Activated CD4-positive, alpha-beta T cell treated with anti-CD3 and anti-CD28 coated beads, Interleukin-2, amount 50 U/mL, for 1 hour (primary cell): ENCODE measurements around the gene RASSF8.

Experiments
- DNase-seq: peaks from one replicate; pipeline ENCODE4 v3.0.0-alpha.2; 2020

RASSF8 gene

DNA sequence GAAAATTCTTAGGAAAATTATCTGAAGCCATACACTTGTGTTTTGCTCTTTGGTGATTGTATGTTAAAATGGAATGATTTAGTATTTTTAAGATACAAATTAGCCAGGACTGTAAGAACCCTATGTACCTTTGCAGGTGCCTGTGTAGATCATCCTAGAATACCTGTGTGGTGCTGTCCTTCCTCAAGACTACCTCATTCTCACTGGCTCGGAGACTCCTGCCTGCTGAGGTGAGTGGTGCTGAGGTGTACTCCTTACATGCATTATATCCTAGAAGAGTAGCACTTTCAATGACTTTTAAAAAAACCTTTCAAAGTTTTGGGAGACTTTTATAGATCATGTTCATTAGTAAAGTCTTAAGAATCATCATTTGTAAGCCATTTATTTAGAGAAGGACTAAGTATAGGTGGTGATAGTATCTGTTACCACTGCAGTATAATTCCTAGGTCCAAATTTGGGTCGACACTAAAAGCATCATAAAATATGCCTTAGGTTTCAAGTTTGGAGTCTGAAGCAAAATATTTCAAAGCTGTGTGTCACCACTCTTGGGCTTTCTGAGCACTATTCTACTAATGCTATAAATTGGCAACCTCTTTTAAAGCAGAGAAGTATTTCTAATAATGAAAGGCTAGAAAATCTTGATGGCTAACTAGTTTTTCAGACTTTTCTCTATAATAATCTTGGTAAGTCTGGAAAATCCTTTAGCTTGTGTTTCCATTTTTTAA, 36.6 kb downstream of the RASSF8 start:
- DNase-seq = no peak

DNA sequence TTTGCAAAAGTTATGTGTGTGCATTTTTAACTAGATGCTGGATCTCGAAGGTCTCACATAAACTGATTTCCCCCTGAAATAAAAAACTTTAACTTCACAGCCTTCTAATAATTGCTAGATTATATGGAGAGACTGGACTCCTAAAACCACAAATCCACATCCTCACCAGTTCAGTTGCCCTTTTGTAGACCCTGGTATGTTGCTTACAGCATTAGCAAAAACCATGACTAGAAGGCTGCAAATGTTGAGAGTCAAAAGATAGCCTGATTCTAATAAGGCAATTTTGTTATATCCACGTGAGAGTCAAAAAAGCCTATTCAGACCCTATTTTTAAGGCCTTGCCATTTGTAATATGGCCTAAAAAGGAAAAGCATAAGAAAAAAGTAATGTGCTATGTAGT, 37.4 kb downstream of the RASSF8 start:
- DNase-seq = no peak

DNA sequence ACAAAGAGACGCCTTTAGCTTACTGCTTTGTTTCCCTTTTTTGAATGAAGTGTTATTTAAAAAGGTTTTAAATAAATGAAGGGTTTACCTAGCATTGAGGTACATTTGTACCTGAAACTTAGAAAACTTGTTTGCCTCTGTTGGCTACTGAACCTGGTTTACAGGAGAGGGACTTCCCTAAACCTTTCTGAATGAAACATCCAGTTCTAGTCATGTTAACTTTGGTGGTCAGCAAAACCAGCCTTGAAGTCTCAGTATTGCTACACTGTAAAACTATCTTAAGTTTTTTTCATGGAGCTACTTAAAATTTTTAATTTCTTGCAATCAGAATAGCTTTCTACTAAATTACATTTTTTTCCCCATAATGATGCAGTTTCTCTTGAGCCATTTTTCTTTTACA, 38.2 kb downstream of the RASSF8 start:
- DNase-seq = no peak

DNA sequence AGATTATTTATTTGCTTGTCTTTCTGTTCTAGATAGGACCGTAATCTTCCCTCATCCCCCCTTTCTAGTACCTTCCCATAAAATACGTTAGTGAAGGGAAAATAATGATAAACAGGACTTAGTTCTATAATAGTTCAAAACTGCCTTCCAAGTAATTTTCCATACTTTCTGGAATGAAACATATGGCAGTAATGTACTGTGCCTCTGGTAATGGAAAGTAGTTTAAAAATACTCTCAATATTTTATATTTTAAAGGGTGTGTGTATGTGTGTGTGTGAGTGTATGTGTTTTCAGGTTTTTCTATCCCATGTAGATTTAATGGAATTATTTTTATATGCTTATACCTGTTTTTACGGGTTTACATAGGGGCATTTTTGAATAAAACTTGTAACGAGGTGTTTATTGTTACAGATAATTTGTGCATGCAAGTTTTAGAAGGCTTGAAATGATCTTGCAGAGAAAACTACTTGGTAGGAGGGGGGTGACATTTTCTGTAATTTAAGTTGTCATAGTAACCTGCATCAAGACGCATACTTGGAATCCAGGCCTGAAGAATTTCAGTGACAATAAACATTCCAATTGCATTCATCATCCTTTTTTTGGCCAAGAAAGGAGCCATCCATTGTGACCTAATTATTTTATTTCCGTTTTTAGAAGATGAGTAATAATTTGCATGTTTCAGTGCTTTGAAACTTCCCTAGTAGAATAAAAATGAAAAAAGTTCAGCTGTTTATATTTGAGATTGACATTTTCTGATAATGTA, 38.9 kb downstream of the RASSF8 start:
- no peak for DNase-seq

DNA sequence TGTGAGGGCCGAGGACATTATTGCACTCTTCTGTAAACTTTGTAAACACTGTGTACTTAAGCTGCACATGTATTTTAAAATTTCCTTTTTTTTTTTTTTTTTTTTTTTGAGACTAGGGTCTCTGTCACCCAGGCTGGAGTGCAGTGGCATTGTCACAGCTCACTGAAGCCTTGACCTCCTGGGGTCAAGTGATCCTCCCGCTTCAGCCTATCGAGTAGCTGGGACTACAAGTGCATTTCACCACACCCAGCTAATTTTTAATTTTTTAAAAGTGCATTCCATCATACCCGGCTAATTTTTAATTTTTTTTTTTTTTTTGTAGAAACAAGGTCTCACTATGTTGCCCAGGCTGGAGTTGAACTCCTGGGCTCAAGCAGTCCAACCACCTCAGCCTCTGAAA, 42.4 kb downstream of the RASSF8 start:
- no peak for DNase-seq

DNA sequence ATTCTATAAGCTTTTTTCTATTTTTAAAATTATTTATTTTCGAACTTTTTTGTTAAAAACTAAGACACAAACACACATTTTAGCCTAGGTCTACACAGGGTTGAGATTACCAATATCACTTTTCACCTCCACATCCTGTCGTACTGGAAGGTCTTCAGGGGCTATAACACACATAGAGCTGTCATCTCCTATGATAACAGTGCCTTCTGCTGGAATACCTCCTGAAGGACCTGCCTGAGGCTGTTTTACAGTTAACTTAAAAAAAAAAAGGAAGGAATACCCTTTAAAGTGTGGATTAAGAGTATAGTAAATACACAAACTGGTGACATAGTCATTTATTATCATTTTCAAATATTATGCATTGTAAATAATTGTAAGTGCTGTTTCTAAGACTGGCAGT, 43.0 kb downstream of the RASSF8 start:
- no peak for DNase-seq

DNA sequence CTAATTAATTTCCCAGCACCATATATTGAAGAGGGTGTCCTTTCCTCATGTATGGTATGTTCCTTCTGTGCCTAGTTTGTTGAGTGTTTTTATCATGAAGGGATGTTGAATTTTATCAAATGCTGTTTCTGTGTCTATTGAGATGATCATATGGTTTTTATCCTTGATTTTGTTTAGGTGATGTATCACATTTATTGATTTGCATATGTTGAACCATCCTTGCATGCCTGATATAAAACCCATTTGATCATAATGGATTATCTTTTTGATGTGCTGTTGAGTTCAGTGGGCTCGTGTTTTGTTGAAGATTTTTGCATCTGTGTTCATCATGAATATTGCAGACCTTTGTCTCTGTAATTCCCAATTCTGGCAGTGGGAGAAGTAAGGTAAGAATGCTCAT, 44.6 kb downstream of the RASSF8 start:
- no peak for DNase-seq

DNA sequence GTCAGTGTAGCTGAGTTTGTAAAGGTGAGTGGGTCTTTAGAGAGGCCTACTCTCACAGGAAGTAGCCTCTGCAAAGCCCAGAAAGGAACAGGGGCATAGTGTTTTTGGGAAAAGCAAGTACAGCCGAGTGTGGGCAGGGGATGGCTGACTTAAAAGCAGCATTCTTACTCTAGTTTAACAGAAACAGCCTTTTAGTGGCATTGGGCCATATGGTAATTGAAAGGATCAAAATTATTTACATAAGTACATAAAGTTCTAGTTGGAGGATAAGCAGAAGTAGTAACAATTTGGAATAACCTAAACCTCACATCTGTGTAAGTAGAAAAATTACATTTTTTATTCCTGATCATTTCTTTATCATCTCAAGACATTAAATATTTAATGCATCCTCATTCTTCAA, 49.1 kb downstream of the RASSF8 start:
- no peak for DNase-seq

DNA sequence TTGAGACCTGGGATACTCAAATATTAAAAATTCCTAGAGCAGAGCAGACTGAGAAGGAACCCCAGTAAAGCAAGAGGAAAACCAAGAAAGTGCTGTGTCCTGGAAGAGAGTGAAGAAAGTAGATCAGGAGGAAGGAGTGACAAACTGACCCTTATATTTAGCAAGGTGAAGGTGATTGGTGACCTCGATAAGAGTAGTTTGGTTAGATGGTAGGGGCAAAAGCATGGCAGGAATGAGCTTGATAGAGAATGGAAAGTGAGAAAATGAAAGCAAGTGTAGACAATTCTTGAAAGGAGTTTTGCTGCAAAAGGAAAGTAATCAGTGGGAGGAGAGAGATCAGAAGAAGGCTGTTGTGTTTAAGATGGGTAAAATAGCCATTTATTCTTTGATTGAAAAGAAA, 51.1 kb downstream of the RASSF8 start:
- no peak for DNase-seq

DNA sequence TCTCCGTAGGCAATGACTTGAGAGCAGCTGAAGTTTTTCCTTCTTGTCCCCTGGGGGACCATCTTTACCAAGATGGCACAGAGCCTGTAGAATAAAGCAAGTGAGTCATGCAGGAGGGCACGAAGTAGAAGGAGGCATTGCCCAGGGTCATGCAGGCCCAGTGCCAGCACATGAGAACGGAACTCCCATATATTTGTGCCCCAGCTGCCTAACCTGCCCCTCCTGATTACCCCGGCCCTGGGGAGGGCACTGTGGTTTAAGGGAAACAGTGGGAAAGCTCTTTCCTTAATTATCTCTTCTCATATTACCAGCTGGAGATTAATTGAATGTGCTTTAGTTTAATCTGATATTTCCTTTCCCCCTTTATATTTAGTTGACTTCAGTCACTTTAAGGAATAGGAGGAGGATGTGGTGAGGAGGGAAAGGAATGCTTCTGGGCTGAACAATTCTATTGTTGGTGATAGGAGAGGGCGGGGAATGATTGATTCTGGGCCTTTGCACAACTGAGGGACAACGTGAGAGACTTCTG, 51.9 kb downstream of the RASSF8 start:
- no peak for DNase-seq

DNA sequence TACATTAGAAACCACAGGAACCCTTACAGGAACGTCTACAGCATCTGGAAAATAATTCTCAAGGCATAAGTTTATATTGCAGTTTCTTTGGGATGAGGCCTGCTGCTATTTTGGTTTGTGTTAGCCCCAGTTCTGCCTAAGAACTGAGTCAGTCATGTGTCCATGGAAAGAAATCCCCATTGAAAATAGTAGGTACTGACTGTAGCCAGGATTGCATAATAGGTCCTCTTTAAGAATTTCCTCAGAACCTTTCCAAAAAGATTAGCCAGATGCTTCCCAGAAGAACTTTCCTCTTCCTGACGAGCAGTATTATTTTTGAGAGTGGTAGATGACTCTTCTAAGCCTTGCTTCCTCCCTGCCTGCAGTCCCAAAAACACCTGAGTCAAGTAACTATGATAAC, 52.6 kb downstream of the RASSF8 start:
- DNase-seq = no peak

DNA sequence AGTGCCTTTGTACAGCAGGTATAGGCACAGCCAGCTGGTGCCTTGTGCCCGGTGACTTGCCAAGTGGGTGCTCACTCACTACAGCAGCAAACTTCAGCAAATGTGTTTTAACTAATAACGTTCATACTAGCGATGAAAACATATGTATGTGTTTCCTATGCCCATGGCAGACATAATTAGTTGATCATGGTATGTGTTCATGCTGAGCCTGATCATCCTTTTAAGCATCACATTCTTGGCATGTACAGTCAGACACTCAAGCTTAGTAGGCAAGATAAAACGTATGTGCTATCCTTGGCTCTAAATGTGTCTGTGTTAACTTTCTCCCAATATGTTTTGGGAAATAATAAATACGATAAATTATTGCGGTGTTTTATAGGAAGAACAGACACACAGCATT, 55.6 kb downstream of the RASSF8 start:
- no peak for DNase-seq

DNA sequence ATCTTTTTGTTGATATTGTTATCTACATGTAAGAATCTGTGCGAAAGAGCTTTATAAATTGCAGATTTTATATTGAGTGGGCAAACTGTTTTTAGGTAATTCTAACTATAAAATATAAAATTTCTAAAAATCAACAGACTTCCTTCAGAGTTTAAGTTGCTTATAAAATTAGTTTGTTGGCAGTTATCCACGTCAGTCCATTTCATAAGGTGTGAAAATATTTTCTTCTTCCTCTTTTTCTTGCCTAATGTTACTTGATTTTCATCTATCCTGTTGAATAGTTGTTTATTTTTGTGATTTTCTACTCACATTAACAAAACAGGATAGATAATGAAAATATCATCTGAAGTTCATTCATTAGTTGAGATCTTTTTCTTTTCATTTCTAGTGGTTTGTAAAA, 58.0 kb downstream of the RASSF8 start:
- no peak for DNase-seq

DNA sequence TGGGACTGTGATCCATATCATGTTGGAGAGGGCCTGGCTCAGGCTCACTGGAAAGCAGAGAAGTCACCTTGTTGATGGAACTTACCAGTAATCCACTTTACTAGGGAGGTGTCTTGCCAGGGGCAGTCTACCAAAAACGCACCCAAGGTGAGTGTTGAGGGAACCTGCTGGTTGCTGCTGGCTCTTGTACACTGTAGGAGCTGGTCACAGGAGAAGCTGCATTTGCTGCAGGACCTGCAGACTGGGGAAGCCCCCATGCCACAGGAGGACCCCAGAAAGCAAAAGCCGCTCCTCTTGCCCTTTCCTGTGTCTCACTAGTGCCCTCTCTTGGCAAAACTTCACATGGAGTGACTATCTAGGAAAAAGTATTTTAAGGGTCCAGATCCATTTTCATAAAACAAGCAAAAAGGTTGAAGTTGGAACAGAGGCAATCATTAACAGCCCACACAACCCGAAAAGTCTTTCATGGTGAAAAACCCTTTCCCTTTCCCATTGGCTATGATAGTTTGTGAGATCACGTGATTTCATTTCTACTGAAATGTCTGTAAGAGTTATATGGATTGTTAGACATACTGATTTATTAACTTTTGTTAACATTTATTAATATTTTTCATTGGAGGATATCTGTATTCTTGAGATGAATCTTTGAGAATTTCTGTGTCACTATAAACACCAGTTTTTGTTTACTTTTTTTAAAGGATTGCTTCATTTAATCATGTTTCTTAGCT, 59.2 kb downstream of the RASSF8 start:
- no peak for DNase-seq

DNA sequence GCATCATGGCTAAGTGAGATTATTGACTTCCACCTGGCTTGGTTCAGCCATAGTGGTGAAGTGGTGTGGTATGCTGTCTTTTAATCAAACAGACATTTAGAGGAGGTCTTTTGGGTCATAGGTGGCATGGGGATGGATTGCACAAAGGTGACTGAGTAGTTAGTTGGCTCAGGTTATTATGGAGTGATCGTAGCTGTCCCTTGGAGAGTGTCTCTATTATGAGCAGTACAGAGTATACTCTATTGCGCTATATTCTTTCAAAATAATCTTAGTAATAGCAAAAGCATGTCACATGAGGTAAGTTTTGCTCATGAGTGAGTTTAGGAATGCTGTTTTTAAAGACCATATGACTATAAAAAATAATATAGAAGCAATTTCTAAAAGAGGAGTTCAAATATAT, 60.4 kb downstream of the RASSF8 start:
- DNase-seq = no peak

DNA sequence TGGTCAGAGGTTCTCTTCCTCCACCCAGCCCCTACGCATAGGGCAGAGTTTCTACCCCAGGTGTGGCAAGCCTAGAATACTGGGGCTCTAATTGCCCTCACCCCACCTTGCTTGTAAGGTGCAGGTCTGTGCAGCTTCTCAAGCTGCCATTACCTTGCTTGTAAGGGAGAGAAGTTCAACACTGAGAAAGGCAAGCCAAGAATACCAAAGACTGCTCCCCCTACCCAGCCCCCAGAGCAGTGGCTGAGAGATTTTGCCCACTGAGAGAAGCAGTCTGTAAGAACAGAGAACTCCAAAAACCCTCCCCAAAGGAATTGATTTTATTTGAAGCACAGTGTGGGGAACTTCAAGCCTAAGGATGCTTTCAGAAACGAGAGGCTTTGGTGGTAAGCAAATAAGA, 63.1 kb downstream of the RASSF8 start:
- DNase-seq = no peak

DNA sequence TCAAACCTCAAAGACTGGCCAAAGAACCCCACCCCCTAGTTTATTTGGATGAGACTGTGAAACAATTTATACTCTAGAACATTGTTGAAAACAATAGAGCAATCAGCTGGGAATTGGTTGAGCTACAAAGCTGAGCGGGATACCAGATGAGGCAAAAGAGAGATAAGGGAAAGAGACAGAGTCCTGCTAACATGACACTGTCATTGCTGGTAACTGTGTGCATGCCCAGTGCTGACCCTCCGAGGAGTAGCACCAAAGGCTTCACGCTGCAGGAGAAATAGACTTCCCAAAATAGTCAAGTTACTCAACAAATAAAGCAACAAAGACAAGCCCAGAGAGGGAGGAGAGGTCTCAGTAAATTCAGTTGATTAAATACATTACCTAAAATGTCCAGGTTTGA, 63.6 kb downstream of the RASSF8 start:
- DNase-seq = no peak

DNA sequence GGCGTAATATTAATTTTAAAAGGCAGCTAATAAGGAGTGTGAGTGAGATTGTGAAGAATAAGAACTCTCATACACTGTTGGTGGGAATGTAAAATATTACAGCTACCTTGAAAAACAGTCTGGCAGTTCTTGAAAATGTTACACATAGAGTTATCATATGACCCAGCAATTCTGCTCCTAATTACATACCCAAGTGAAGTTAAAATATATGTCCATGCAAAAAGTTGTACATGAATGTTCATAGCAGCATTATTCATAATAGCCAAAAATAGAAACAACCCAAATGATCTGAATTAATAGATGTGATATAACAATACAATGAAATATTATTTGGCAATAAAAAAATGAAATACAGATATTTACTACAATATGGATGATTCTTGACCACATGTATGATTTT, 68.2 kb downstream of the RASSF8 start:
- DNase-seq = no peak

DNA sequence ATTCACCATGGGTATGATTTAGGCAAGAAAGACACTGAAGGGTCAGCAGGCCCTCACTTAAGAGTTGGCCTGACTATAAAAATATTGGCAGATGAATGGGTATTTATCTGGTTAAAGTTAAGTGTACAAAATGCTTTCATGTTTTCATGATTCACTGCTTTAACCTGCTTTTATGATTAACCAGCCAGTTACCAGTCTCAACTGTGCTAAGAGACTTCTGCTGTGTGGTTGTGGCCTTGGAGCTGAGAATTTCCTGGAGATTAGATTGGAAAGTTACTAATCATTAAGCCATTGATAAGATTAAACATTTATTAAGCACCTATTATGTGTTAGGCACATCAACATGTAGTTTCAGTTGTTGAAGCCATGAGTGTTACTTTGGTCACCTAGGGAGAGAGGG, 68.9 kb downstream of the RASSF8 start:
- DNase-seq = no peak

DNA sequence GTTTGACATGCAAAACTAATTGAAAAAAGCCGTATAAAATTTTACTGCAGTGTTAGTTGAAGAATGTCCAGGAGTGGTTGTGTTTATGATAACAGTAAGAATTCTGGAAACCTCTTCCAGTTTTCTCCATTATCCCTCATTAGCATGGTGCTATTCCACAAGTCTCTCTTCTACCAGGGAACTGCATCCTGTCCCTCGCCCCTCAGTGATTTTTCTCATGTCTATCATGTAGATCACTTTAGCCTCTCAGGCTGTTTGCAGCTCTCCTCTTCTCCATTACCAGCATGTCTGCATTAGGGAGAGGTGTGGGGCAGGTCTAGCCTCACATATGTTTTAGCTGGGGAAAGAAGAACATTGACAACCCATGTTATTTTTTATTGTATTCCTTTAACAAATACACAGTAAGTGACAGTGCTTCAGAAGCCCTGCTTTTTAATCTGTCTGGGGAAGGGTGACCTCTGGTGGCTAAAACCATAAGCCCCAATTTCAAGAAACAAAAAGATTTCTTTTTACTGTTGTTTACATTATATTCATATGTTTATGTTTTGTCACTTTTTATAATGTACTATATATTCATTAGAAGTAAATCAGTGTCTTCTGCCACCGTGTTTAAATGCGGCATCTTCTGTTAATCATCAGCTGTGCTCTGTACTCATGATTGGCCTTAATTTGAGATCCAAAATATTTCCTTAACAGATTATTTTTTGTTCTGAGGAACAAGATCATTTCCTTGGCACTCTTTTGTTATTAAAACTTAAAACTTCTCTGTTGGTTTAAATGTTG, 70.7 kb downstream of the RASSF8 start:
- DNase-seq = no peak

DNA sequence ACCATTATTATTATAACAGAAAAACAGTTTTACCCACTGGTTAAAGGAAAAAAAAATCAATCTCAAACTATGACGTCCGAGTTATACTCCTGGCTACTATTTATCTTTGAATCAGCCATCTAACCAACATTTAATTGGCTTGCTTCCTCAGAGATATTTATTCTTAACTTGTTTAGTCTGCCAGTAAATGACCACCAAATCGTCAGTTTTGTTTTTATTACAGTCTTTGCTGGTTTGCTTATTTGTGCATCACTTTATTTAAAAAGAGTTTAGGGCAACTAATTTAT, 71.2 kb downstream of the RASSF8 start:
- no peak for DNase-seq

DNA sequence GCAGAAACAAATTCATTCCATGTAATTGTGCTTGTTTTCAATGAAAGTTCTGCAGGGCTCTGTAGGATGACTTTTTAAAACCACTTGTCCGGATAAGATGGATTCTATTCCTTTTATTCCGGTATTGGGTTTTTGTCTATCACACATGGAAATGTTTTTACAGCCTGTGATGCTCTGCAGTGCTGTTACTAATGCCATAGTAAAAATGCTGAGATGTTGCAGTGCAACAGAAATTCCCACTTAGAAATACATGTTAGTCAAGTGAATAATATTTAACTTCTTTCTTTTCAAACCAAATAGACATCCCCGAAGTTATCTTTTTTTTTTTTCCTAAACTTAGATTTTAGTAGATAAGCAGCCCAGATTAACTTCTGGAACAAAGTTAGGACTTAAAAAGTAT, 71.9 kb downstream of the RASSF8 start:
- no peak for DNase-seq

DNA sequence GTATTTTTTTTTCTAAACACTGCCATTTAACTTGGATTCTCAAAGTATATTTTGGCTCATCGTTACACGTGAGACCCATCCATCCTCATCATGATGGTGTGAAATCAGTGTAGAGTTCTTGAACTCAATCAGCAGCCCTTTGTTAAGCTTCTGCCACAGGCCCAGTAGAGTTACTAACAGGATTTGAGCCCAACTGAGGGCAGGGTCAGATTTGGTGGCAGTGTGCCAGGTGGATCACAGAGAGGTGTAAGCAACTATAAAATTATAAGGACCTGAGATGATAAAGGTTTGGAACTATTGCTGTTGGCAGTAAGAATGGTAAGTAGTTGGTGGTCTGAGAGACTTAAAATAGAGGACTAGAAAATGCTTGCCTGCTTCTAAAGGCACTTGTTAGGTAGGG, 72.8 kb downstream of the RASSF8 start:
- DNase-seq = no peak
